ENCODE data around the gene MAEA.

MAEA gene

GRCh38 chr4:1298461-1298860, 8.8 kb downstream of the MAEA start:
- Histone ChIP-seq H3K36me3 (ENCODE audit: insufficient read depth, insufficient read length, low read length) (peaks cover 77% of the 10 kb centered on the region), H3K4me1 (ENCODE audit: insufficient read depth, insufficient read length) (peaks cover 23% of the 10 kb centered on the region), H3K9ac (ENCODE audit: insufficient read length, low read depth) (no peak overlapping the region), H3K27me3 (ENCODE audit: insufficient read depth, insufficient read length) (no peaks in the 10 kb centered on the region), H3K9me3 (ENCODE audit: insufficient read depth, low read length) (no peaks in the 10 kb centered on the region), H3K4me3 (ENCODE audit: insufficient read length, low read depth) (no peak overlapping the region)
- TF ChIP-seq ZNF274 (IDR thresholded peaks at IDR 0.05; ENCODE audit: low read depth, low read length) (no peak), YY1 (IDR thresholded peaks at IDR 0.05; ENCODE audit: insufficient read depth, insufficient read length) (no peak), SUZ12 (IDR thresholded peaks at IDR 0.05; ENCODE audit: extremely low read depth, insufficient read depth, insufficient read length) (no peak)
- DNase-seq (ENCODE audit: low read depth, low spot score) = no peak

GRCh38 chr4:1299301-1299860, 9.7 kb downstream of the MAEA start:
- no peaks in the 10 kb centered on the region for H3K9me3 ChIP-seq (ENCODE audit: insufficient read depth, low read length)
- H3K4me3 ChIP-seq (ENCODE audit: insufficient read length, low read depth) = no peak overlapping the region
- no peak for TF ChIP-seq YY1 (IDR thresholded peaks at IDR 0.05; ENCODE audit: insufficient read depth, insufficient read length)
- no peak for TF ChIP-seq SUZ12 (IDR thresholded peaks at IDR 0.05; ENCODE audit: extremely low read depth, insufficient read depth, insufficient read length)
- no peak for TF ChIP-seq ZNF274 (IDR thresholded peaks at IDR 0.05; ENCODE audit: low read depth, low read length)
- no peaks in the 10 kb centered on the region for H3K27me3 ChIP-seq (ENCODE audit: insufficient read depth, insufficient read length)
- peaks cover 73% of the 10 kb centered on the region for H3K36me3 ChIP-seq (ENCODE audit: insufficient read depth, insufficient read length, low read length)
- peaks cover 20% of the 10 kb centered on the region for H3K4me1 ChIP-seq (ENCODE audit: insufficient read depth, insufficient read length)
- DNase-seq (ENCODE audit: low read depth, low spot score) = no peak
- H3K9ac ChIP-seq (ENCODE audit: insufficient read length, low read depth) = no peak overlapping the region

- Histone ChIP-seq H3K4me3 (ENCODE audit: insufficient read length, low read depth) (no peak overlapping the region), H3K9ac (ENCODE audit: insufficient read length, low read depth) (no peak overlapping the region), H3K27me3 (ENCODE audit: insufficient read depth, insufficient read length) (no peaks in the 10 kb centered on the region), H3K9me3 (ENCODE audit: insufficient read depth, low read length) (no peaks in the 10 kb centered on the region), H3K4me1 (ENCODE audit: insufficient read depth, insufficient read length) (peaks cover 16% of the 10 kb centered on the region), H3K36me3 (ENCODE audit: insufficient read depth, insufficient read length, low read length) (peaks cover 75% of the 10 kb centered on the region)
- DNase-seq (ENCODE audit: low read depth, low spot score) = no peak
- TF ChIP-seq YY1 (IDR thresholded peaks at IDR 0.05; ENCODE audit: insufficient read depth, insufficient read length) (no peak), ZNF274 (IDR thresholded peaks at IDR 0.05; ENCODE audit: low read depth, low read length) (no peak), SUZ12 (IDR thresholded peaks at IDR 0.05; ENCODE audit: extremely low read depth, insufficient read depth, insufficient read length) (no peak)
Observed at GRCh38 chr4:1300466-1301455, 11.1 kb downstream of the MAEA start.

- no peak for TF ChIP-seq YY1 (IDR thresholded peaks at IDR 0.05; ENCODE audit: insufficient read depth, insufficient read length)
- TF ChIP-seq SUZ12 (IDR thresholded peaks at IDR 0.05; ENCODE audit: extremely low read depth, insufficient read depth, insufficient read length) = no peak
- no peak for TF ChIP-seq ZNF274 (IDR thresholded peaks at IDR 0.05; ENCODE audit: low read depth, low read length)
- H3K9ac ChIP-seq (ENCODE audit: insufficient read length, low read depth) = no peak overlapping the region
- peaks cover 73% of the 10 kb centered on the region for H3K36me3 ChIP-seq (ENCODE audit: insufficient read depth, insufficient read length, low read length)
- peaks cover 8% of the 10 kb centered on the region for H3K4me1 ChIP-seq (ENCODE audit: insufficient read depth, insufficient read length)
- no peak for DNase-seq (ENCODE audit: low read depth, low spot score)
- H3K27me3 ChIP-seq (ENCODE audit: insufficient read depth, insufficient read length) = no peaks in the 10 kb centered on the region
- no peak overlapping the region for H3K4me3 ChIP-seq (ENCODE audit: insufficient read length, low read depth)
- H3K9me3 ChIP-seq (ENCODE audit: insufficient read depth, low read length) = no peaks in the 10 kb centered on the region
Observed at GRCh38 chr4:1302159-1302558, 12.5 kb downstream of the MAEA start.

- Histone ChIP-seq H3K9me3 (ENCODE audit: insufficient read depth, low read length) (no peaks in the 10 kb centered on the region), H3K4me3 (ENCODE audit: insufficient read length, low read depth) (no peak overlapping the region), H3K36me3 (ENCODE audit: insufficient read depth, insufficient read length, low read length) (peaks cover 53% of the 10 kb centered on the region), H3K4me1 (ENCODE audit: insufficient read depth, insufficient read length) (peaks cover 9% of the 10 kb centered on the region), H3K27me3 (ENCODE audit: insufficient read depth, insufficient read length) (no peaks in the 10 kb centered on the region), H3K9ac (ENCODE audit: insufficient read length, low read depth) (no peak overlapping the region)
- TF ChIP-seq SUZ12 (IDR thresholded peaks at IDR 0.05; ENCODE audit: extremely low read depth, insufficient read depth, insufficient read length) (no peak), ZNF274 (IDR thresholded peaks at IDR 0.05; ENCODE audit: low read depth, low read length) (no peak), YY1 (IDR thresholded peaks at IDR 0.05; ENCODE audit: insufficient read depth, insufficient read length) (no peak)
- no peak for DNase-seq (ENCODE audit: low read depth, low spot score)
Observed at GRCh38 chr4:1305261-1305711, 15.6 kb downstream of the MAEA start.

GRCh38 chr4:1305781-1306455, 16.2 kb downstream of the MAEA start:
- TF ChIP-seq SUZ12 (IDR thresholded peaks at IDR 0.05; ENCODE audit: extremely low read depth, insufficient read depth, insufficient read length) (no peak), YY1 (IDR thresholded peaks at IDR 0.05; ENCODE audit: insufficient read depth, insufficient read length) (no peak), ZNF274 (IDR thresholded peaks at IDR 0.05; ENCODE audit: low read depth, low read length) (no peak)
- Histone ChIP-seq H3K36me3 (ENCODE audit: insufficient read depth, insufficient read length, low read length) (peaks cover 49% of the 10 kb centered on the region), H3K27me3 (ENCODE audit: insufficient read depth, insufficient read length) (no peaks in the 10 kb centered on the region), H3K9ac (ENCODE audit: insufficient read length, low read depth) (no peak overlapping the region), H3K4me1 (ENCODE audit: insufficient read depth, insufficient read length) (peaks cover 11% of the 10 kb centered on the region), H3K9me3 (ENCODE audit: insufficient read depth, low read length) (no peaks in the 10 kb centered on the region), H3K4me3 (ENCODE audit: insufficient read length, low read depth) (no peak overlapping the region)
- no peak for DNase-seq (ENCODE audit: low read depth, low spot score)
